NT2/D1 (cell line): ENCODE results near the gene MYO15B.
A peak's percentile ranks its signal among the peaks of the same experiment; 100 is the strongest.
"Not testable (repeated sequence)": the region's sequence is repeated elsewhere in the genome, so short reads cannot be mapped to it uniquely, and the experiment has no call there.

ENCODE experiments used
- DNase-seq: peaks from one replicate; pipeline ENCODE4 v3.0.0-alpha.2; 2011; ENCODE audit warnings: low read depth, low spot score
- H3K27me3 ChIP-seq: 2 replicates; pipeline ENCODE4 v1.6.0; 2011; ENCODE audit warnings: mild to moderate bottlenecking; ENCODE audit not compliant: insufficient read length, insufficient read depth
- H3K36me3 ChIP-seq: 2 replicates; pipeline ENCODE4 v1.6.1; 2011; ENCODE audit warnings: mild to moderate bottlenecking, low read length, mixed read lengths; ENCODE audit not compliant: insufficient read depth, insufficient read length
- H3K4me1 ChIP-seq: 2 replicates; pipeline ENCODE4 v1.5.1; 2011; ENCODE audit not compliant: insufficient read depth, insufficient read length
- H3K4me3 ChIP-seq: 2 replicates; pipeline ENCODE4 v1.5.1; 2011; ENCODE audit warnings: low read depth; ENCODE audit not compliant: insufficient read length
- H3K9ac ChIP-seq: 2 replicates; pipeline ENCODE4 v1.6.0; 2011; ENCODE audit warnings: low read depth; ENCODE audit not compliant: insufficient read length
- H3K9me3 ChIP-seq: 2 replicates; pipeline ENCODE4 v1.5.1; 2011; ENCODE audit warnings: mild to moderate bottlenecking, low read length; ENCODE audit not compliant: insufficient read depth
- SUZ12 ChIP-seq: IDR thresholded peaks from 2 replicates; pipeline ENCODE4 v1.6.1; 2011; ENCODE audit not compliant: insufficient read length, insufficient read depth; ENCODE audit errors: extremely low read depth
- YY1 ChIP-seq: IDR thresholded peaks from 2 replicates; pipeline ENCODE4 v1.6.1; 2011; ENCODE audit not compliant: insufficient read length, insufficient read depth
- ZNF274 ChIP-seq: IDR thresholded peaks from 2 replicates; pipeline ENCODE4 v1.6.1; 2011; ENCODE audit warnings: mild to moderate bottlenecking, low read depth, low read length

Gene MYO15B

DNA sequence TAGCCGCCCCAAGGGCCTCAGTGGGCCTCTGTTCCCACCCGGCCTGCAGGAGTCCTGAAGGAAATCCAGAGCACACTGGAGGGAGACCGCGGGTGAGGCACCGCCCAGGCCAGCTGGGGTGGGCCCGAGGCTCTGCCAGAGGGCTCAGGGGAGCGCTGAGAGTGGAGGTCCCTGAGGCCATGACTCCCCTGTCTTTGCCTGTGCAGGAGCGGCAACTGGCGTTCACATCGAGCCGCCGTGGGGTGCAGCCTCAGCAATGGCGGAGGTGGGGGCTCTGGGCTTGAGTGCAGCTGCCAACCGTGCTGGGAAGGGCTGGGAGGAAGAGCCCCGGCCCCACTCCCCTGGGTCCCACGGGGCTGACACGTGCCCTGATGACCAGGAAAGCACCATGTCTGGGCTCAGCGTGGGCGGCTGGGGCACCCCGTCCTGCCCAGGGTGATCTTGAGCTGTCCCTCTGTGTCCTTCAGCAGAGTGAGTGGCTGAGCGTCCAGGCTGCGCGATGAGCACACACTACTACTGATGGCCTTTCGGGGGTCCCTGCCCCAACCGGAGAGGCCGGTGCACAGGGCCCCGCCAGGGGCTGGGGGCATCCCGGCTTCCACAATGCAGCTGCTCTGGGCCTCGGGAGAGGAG is 13.1 kb upstream of the MYO15B start:
- no peak for DNase-seq
- Histone ChIP-seq H3K4me1 (peaks cover 8% of the 10 kb centered on the region), H3K9me3 (no peaks in the 10 kb centered on the region), H3K27me3 (no peaks in the 10 kb centered on the region), H3K9ac (no peak overlapping the region), H3K4me3 (no peak overlapping the region), H3K36me3 (peaks cover 37% of the 10 kb centered on the region)
- TF ChIP-seq ZNF274 (no peak), SUZ12 (no peak), YY1 (no peak)

DNA sequence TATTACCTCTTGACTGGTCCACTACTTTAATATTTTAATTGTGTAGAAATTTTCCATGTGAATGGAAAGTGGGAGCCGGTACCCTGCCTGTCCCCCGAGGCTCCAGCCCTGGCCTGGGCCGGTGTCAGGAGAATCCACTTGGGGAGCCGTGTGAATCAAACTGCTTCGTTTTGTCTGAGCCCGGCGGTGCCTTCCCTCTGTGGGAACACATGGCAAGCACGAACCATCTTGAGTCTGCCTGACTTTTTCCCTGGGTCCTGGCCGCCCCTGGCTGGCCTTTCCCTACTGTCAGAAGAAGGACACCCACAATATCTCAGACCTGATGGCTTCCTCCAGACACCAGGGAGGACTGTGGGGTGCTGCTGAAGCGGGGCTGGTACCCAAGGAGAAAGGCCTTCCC is 12.4 kb upstream of the MYO15B start:
- Histone ChIP-seq H3K9ac (no peak overlapping the region), H3K4me1 (peaks cover 8% of the 10 kb centered on the region), H3K4me3 (no peak overlapping the region), H3K27me3 (no peaks in the 10 kb centered on the region), H3K36me3 (peaks cover 34% of the 10 kb centered on the region), H3K9me3 (no peaks in the 10 kb centered on the region)
- no peak for DNase-seq
- no peak for TF ChIP-seq SUZ12
- TF ChIP-seq ZNF274: no peak
- TF ChIP-seq YY1: no peak

DNA sequence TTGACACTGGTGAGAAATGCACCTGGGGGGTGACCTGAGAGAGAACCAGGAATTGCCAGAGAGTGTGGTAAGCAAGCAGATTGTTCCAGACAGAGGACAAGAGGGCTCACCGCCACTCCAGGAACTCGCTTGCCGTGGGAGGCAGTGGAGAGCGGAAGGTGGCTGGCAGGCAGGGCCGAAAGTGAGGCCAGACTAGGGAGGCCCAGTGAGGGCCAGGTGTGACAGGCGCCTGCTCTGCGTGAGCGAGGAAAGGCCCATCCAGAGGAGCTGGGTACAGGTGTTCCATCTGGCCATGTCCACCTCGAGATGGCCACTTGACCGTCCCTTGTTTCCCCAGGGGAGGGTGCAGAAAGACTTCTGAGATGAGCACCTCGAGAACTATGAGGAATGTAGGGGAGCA is 11.9 kb upstream of the MYO15B start:
- Histone ChIP-seq H3K4me1 (peaks cover 8% of the 10 kb centered on the region), H3K27me3 (no peaks in the 10 kb centered on the region), H3K4me3 (no peak overlapping the region), H3K9me3 (peaks cover 2% of the 10 kb centered on the region; the same call in 1 of the 2 replicates), H3K36me3 (peaks cover 29% of the 10 kb centered on the region), H3K9ac (no peak overlapping the region)
- TF ChIP-seq SUZ12 (no peak), YY1 (no peak), ZNF274 (no peak)
- DNase-seq: no peak

DNA sequence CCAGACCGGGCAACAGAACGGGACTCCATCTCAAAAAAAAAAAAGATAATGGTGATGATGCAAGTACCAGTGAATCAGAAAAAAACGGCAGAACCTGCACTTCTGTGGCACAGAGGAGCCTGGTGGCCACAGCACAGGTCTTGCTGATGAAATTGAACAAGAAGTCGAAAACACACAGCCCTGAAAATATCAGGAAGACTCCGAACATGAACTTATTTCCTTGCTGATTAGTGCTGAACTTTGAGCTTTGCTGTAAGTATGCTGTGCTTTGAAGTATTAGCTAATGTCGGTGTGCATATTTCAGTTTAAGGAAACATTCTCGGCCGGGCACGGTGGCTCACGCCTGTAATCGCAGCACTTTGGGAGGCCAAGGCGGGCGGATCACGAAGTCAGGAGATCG is 10.9 kb upstream of the MYO15B start:
- no peak overlapping the region for H3K9ac ChIP-seq

DNA sequence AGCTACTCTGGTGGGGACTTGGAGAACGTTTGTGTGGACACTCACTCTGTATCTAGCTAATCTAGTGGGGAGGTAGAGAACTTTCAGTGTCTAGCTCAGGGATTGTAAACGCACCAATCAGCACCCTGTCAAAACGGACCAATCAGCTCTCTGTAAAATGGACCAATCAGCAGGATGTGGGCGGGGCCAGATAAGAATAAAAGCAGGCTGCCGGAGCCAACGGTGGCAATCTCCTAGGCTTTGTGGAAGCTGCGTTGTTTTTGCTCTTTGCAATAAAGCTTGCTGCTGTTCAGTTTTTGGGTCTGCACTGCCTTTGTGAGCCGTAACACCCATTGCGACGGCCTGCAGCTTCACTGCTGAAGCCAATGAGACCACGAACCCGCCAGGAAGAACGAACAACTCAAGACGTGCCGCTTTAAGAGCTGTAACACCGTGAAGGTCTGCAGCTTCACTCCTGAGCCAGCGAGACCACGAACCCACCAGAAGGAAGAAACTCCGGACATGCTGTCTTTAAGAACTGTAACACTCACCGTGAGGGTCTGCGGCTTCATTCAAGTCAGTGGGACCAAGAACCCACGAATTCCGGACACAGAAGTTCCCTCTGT is 6.4 kb upstream of the MYO15B start:
- not testable (repeated sequence) for H3K27me3 ChIP-seq, H3K9ac ChIP-seq, H3K4me3 ChIP-seq, H3K4me1 ChIP-seq, DNase-seq, H3K36me3 ChIP-seq
- H3K9me3 ChIP-seq: peaks cover 18% of the 10 kb centered on the region

More for the DNA sequence above, 10.9 kb upstream of the MYO15B start:
- Histone ChIP-seq H3K9me3 (peaks cover 10% of the 10 kb centered on the region; the same call in 1 of the 2 replicates), H3K4me1 (peaks cover 8% of the 10 kb centered on the region), H3K4me3 (no peak overlapping the region), H3K36me3 (peaks cover 24% of the 10 kb centered on the region), H3K27me3 (no peaks in the 10 kb centered on the region)
- DNase-seq: no peak
- TF ChIP-seq YY1: no peak
- no peak for TF ChIP-seq SUZ12

DNA sequence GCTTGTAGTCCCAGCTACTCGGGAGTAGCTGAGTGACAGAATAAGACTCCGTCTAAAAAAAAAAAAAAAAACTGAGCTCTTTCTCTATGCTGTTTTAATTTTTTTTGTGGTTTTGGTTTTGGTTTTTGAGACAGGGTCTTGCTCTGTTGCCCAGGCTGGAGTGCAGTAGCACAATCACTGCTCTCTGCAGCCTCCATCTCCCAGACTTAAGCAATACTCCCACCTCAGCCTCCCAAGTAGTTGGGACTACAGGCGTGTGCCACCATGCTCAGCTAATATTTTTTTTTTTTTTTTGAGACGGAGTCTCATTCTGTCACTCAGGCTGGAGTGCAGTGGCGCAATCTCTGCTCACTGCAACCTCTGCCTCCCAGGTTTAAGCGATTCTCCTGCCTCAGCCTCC is 4.4 kb upstream of the MYO15B start:
- DNase-seq, H3K4me1 ChIP-seq, H3K4me3 ChIP-seq, H3K9ac ChIP-seq, H3K27me3 ChIP-seq, H3K36me3 ChIP-seq: not testable (repeated sequence)
- peaks cover 27% of the 10 kb centered on the region for H3K9me3 ChIP-seq

DNA sequence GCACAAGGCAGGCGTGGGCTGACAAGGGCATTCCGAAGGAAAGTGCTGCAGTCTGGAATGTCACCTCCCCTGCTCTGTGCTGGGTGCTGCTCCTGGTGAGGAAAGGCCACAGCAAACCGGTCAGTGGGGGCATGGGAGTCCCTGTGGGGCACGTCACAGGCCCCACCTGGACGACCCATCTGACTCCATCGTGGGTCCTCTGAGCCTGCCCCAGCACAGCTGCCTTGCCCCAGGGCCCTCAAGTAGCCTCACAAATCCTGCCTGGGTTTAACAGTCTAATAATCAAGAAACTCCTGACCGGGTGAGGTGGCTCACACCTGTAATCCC is 2.8 kb upstream of the MYO15B start:
- no peak overlapping the region for H3K9ac ChIP-seq
- peaks cover 3% of the 10 kb centered on the region for H3K27me3 ChIP-seq

DNA sequence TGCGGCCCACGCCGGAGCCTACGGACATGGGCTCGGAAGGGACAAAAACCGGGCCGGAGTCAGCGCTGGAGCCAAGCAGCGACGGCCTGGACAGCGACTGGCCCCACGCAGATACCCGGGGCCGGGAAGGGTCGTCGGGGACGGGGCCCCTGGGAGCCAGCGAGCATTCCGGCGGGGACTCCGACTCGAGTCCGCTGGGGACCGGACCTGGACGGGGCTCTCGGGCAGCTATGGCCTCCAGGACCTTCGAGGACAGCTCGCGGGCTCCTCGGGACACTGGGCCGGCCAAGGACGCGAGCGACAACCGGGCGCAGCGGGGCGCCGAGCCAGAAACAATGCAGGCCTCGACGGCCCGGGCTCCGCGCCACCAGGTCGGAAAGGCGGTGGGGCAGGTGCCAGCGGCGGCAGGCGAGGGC is 1.0 kb downstream of the MYO15B start:
- TF ChIP-seq SUZ12: no peak
- no peak for TF ChIP-seq ZNF274
- TF ChIP-seq YY1: no peak
- H3K9me3 ChIP-seq: peaks cover 25% of the 10 kb centered on the region
- H3K27me3 ChIP-seq: peaks cover 3% of the 10 kb centered on the region
- peak overlapping the region; percentile 55 for H3K4me3 ChIP-seq
- H3K4me1 ChIP-seq: peaks cover 4% of the 10 kb centered on the region
- DNase-seq: no peak
- peak overlapping the region; percentile 83 for H3K9ac ChIP-seq
- no peaks in the 10 kb centered on the region for H3K36me3 ChIP-seq

More for the DNA sequence above, 2.8 kb upstream of the MYO15B start:
- TF ChIP-seq SUZ12 (no peak), ZNF274 (no peak), YY1 (no peak)
- H3K9me3 ChIP-seq: peaks cover 31% of the 10 kb centered on the region
- no peak overlapping the region for H3K4me3 ChIP-seq
- DNase-seq: no peak
- H3K4me1 ChIP-seq: peaks cover 5% of the 10 kb centered on the region
- no peaks in the 10 kb centered on the region for H3K36me3 ChIP-seq
